Sigmoid colon (tissue), 3 donors: ENCODE data around the gene HSPB7.

ENCODE experiments used
- CTCF ChIP-seq, 4 experiments: fragments of 450-650 bp in 3 of 4; fragments of 200-600 bp in 1 of 4; IDR thresholded peaks; one replicate each; pipeline ENCODE4 v1.5.1; 2016 to 2019; ENCODE audit warnings: antibody characterized with exemption in 4 of 4, mild to moderate bottlenecking in 3 of 4, moderate library complexity in 2 of 4
- POLR2A ChIP-seq, 2 donors: fragments of 450-650 bp; IDR thresholded peaks; one replicate each; pipeline ENCODE4 v1.6.1; 2016; ENCODE audit warnings: antibody characterized with exemption in 2 of 2, mild to moderate bottlenecking in 2 of 2, moderate library complexity in 2 of 2

GRCh38 chr1:16021681-16022080 is 3.8 kb upstream of the HSPB7 start, which contains the start of gene CLCNKA:
- TF ChIP-seq CTCF (IDR thresholded peaks at IDR 0.05) (no peak), POLR2A (IDR thresholded peaks at IDR 0.05) (no peak)
